ENCODE results near the gene DDX24.

The DDX24 gene

DNA sequence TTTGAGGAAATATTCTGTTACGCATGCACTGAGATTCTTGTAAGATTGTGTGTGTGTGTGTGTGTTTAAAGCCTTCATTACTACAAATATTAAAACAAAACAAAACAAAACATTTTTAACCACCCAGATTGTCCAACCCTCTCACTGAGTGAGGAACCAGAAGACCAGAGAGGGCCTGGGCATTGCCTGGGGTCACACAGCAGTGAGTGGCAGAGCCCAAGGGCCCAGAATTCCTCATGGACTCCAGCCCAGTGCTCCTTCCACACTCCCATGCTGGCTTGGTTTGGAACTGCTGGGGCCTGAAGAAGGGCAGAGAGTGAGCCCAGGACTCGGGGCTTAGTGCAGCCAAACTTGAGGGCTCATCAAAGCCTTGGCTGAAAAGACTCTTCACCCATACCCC lies 56.5 kb downstream of the DDX24 start:
- TF ChIP-seq ZFX (IDR thresholded peaks at IDR 0.05; ENCODE audit: borderline replicate concordance): no peak
- TF ChIP-seq, protein P1, sequence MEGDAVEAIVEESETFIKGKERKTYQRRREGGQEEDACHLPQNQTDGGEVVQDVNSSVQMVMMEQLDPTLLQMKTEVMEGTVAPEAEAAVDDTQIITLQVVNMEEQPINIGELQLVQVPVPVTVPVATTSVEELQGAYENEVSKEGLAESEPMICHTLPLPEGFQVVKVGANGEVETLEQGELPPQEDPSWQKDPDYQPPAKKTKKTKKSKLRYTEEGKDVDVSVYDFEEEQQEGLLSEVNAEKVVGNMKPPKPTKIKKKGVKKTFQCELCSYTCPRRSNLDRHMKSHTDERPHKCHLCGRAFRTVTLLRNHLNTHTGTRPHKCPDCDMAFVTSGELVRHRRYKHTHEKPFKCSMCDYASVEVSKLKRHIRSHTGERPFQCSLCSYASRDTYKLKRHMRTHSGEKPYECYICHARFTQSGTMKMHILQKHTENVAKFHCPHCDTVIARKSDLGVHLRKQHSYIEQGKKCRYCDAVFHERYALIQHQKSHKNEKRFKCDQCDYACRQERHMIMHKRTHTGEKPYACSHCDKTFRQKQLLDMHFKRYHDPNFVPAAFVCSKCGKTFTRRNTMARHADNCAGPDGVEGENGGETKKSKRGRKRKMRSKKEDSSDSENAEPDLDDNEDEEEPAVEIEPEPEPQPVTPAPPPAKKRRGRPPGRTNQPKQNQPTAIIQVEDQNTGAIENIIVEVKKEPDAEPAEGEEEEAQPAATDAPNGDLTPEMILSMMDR (IDR thresholded peaks at IDR 0.05): no peak
- no peak overlapping the region for H3K27ac ChIP-seq

DNA sequence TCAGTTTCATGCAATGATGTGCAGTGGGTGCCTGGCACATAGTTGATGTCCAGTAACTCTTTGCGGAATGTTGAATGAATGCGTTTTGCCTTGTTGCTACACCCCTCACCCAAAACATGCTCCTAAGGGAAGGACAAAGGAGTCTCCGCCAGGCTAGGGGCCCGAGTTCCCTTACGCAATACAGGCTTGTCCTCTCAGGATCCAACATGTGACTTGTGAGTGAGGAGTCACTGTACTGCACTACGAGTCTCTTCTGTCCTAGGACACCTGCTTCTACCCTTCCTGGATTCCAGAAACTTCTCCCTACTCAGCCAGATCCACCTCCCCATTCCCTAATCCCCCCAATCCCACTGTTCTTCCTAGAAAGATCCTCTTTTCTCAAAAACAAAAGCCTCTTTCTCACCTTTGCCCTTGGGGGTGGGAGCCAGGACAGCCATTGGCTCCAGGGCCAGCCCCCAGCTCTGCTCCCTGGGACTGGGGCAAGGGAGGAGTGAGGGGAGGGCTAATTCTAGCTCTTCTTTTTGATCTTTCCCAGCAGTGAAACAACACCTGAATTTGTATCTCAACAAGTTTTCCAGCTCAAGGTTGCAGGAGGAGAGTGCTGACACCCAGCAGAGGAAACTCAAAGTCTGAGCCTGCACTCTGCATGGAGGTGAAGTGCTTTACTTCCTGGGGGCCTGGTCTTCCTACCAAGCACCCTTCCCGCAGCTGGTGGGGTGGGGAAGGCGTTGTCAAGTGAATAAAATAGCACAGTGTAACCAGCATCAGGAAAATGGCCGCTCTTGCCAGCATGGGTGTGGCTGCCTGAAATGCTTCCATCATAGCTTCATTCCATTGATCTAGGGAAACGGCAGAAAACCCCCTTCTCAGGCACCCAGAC lies 58.2 kb downstream of the DDX24 start:
- no peak for TF ChIP-seq ZFX (IDR thresholded peaks at IDR 0.05; ENCODE audit: borderline replicate concordance)
- TF ChIP-seq, protein P1 (IDR thresholded peaks at IDR 0.05): no peak
- no peak overlapping the region for H3K27ac ChIP-seq

DNA sequence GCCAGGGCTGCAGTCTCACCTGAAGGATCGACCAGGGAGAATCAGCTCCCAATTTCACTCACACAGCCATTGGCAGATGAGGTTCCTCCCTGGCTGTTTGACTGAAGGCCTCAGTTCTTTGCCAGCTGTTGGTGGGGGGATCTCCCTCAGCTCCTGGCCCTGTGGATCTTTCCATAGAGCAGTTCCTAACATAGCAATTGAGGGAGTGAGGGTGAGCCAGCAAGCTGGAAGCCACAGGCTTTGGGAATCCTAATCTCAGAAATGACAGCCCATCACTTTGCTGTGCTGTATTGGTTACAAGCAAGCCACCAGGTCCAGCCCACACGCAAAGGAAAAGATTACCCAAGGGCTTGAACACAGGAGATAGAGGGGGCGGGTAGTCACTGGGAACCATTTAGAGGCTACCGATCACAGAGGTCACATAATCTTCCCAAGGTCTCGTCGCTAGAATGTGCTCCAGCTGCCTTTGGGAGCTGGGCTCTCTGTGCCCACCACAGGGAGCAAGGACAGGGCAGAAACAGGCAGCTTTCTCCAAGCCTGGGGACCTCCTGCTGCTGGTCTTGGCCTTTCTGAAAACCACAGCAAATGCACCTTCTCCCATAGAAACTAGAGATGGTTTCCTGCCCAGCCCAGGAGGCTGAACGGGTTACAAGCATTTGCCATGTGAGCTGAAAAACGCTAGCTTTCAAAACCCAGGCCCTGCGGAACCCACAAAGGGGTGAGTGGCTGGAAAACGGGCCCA lies 59.4 kb downstream of the DDX24 start:
- H3K27ac ChIP-seq: no peak overlapping the region
- no peak for TF ChIP-seq ZFX (IDR thresholded peaks at IDR 0.05; ENCODE audit: borderline replicate concordance)
- TF ChIP-seq, protein P1 (IDR thresholded peaks at IDR 0.05): no peak

DNA sequence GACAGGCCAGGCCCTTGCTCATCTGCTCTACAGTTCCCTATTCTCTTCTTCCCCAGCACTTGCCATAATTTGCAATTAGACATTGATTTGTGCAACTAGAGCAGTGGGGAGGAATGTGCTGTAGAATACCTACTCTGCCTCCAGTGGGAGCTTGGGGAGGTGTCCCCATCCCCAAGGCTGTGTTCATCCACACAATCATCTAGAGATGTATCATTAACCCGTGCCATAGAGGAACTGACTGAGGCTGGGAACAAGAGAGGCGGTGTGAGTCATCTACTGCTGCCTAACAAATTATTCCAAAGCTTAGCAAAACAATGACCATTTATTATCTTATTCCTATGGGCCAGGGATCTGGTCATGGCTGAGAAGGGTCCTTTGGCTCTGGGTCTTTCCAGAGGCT lies 60.0 kb downstream of the DDX24 start:
- TF ChIP-seq ZFX (IDR thresholded peaks at IDR 0.05; ENCODE audit: borderline replicate concordance): no peak
- TF ChIP-seq, protein P1 (IDR thresholded peaks at IDR 0.05): no peak
- no peak overlapping the region for H3K27ac ChIP-seq

DNA sequence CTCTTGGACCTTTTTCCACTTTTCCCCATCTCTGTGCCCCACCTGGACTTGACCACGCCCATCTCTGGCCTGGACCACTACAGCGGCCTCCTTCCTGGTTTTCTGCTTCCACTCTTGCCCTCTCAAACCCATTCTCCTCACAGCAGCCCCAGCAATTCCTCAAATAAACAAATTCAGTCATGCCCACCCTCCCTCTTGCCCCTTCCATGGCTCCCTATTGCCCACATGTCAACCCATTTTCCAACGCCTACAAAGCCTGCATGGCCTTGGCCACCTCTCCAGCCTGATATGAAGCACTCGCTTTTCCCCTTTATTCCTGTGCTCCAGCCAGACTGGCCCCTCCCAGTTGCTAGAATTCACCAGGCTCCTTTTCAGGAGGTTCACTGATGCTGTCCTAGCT lies 60.7 kb downstream of the DDX24 start:
- no peak overlapping the region for H3K27ac ChIP-seq

DNA sequence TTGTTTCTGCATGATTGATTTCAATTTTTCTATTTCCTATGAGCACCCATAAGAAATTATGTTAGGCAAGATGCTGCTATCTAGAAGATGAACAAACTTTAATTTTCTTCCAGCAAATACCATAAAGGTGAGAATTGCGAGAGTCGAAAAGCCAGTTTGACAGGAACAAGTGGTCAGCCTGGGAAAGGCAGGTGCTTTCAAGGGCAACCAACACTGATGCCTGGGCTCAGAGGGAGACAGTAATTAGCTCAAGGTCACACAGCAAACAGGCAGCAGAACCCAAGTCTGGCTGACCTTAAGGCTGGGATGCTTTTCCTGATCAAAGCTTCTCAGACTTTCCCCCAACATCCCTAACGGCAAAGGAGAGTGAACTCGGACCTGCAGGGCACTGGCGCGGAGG lies 61.7 kb downstream of the DDX24 start:
- TF ChIP-seq, protein P1 (IDR thresholded peaks at IDR 0.05): no peak
- TF ChIP-seq ZFX (IDR thresholded peaks at IDR 0.05; ENCODE audit: borderline replicate concordance): no peak
- no peak overlapping the region for H3K27ac ChIP-seq

More for the DNA sequence above, 60.7 kb downstream of the DDX24 start:
- TF ChIP-seq, protein P1 (IDR thresholded peaks at IDR 0.05): no peak
- TF ChIP-seq ZFX (IDR thresholded peaks at IDR 0.05; ENCODE audit: borderline replicate concordance): no peak

DNA sequence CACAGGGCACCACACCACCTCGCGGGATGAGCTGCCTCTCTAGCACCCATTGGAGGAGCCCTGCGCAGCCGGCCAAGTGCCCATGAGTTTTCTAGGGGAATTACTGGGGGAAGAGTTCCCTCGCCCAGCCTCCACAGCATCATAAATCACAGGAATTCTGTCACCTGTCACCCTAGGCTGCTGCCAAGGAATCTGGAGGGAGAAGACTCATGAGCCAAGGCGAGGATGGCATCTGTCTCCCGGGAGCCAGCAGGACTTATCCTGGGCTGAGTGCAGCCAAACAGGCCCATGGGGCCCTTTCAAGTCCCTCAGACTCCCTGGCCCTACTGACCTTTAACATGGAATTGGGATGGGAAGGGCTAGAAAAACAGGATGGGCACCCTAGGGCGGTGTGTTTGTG lies 62.7 kb downstream of the DDX24 start:
- TF ChIP-seq ZFX (IDR thresholded peaks at IDR 0.05; ENCODE audit: borderline replicate concordance): no peak
- TF ChIP-seq, protein P1 (IDR thresholded peaks at IDR 0.05): no peak
- H3K27ac ChIP-seq: no peak overlapping the region
